Measurements from ENCODE around the gene ZNF335. TPM values are rescaled to one million over a fixed set of nuclear protein-coding genes. Genes with fewer than 3 reads are reported as not detected.
"Not testable (repeated sequence)": the region's sequence is repeated elsewhere in the genome, so short reads cannot be mapped to it uniquely, and the experiment has no call there.

ZNF335 gene
- polyA plus RNA-seq, 1 donor, result 14.4 TPM

DNA sequence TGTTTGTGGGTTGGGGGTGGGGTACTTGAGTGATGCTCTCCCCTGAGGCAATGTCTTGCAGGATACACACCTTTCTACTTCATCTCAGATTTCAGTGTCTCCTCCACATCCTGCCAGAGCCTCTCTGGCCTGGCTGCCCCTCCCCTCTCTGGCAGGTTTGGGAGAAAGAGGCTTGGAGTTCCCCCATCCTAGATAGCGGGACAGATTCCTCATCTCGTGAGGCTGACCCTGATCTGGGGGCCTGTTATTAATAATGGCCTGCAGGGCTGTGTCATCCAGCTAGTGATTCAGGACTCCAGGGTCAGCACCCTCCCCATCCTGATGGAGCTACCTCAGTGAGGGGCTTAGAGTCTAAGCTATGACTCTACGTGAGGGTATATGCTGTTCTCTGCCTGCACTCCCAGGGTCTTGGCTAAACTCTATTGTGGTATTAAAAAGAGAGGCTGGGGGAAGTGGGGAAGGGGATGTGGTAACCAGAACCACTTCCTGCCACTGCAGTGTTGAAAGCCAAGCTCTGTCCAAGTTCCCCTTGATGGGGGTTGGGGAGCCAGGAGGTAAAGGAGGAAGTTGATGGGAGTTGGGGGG, 33.0 kb upstream of the ZNF335 start:
- no peak for DNase-seq

DNA sequence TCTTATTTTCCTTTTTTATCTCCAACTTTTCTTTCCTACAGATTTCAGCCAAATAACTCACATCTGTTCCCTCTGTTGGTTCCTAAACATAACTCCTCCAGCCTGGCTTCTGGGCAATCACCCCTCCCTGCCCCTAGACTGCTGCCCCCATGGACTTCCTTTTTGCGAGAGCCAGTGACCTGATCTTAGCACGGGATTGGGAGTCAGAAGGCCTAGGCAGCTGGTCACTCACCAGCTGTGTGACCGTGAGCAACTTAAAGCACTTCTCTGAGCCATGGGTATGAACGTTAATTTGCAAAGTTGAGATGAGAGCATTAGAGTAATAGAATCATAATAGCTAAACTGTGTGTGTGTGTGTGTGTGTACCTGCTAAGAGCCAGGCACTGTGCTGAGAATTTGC, 32.2 kb upstream of the ZNF335 start:
- no peak for DNase-seq

- no peak for DNase-seq
These were observed 30.0 kb upstream of the ZNF335 start for GRCh38 chr20:46002008-46002407.

GRCh38 chr20:46001498-46001897, 29.5 kb upstream of the ZNF335 start:
- DNase-seq, result no peak

GRCh38 chr20:46000262-46000996, 28.4 kb upstream of the ZNF335 start:
- no peak for DNase-seq

- DNase-seq, result no peak
These were observed 27.7 kb upstream of the ZNF335 start for GRCh38 chr20:45999557-46000261.

DNA sequence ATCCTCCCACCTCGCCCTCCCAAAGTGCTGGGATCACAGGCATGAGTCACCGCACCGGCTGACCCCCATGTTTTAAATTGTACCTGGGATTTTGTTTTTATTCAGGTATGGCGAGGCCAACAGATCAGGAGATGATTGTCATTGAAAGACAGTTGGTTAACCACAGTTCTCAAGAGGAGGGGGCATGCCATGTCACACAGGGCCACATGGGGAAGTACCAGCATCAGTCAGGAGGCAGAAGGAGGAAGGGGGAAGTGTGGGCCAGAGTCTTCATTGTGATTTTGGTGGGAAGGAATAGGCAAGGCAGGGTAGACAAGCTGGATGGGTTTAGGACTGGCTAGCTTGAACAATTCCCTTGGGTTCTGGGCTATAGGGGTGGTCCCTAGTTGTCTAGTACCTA, 26.8 kb upstream of the ZNF335 start:
- no peak for DNase-seq

DNA sequence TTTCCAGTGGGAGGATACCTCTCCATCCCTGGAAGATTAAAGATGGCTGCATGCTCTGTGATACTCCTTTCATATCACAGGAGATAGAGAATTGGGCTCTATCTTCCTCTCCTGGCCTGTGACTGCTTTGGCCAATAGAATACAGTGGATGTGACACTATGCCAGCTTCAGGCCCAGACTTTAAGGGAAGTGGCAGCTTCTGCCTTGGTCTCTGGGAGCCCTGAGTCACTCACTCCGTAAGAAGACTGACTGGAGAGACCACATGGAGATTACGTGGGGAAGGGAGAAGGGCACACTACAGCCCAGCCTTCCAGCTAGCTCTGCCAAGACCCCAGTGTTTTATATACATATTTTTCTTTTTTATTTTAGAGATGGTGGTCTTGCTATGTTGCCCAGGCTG, 26.3 kb upstream of the ZNF335 start:
- no peak for DNase-seq

DNA sequence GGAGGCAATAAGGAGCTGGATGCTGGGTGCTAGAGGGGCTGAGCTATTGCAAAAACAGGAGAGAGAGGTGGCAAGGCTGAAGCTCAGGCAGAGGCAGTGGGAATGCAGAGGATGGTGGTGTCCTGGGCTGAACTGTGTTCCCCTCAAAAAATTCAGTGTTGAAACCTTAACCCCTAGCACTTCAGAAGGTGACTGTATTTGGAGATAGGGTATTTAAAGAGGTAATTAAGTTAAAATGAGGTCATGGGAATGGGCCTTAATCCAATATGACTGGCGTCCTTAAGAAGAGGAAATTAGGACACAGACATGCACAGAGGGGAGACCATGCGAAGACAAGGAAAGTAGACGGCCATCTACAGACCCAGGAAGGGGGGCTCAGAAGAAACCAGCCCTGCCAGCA, 25.2 kb upstream of the ZNF335 start:
- DNase-seq, result no peak

GRCh38 chr20:45995495-45996097, 23.6 kb upstream of the ZNF335 start:
- not testable (repeated sequence) for DNase-seq

- no peak for DNase-seq
These were observed 22.9 kb upstream of the ZNF335 start for GRCh38 chr20:45994761-45995493.

DNA sequence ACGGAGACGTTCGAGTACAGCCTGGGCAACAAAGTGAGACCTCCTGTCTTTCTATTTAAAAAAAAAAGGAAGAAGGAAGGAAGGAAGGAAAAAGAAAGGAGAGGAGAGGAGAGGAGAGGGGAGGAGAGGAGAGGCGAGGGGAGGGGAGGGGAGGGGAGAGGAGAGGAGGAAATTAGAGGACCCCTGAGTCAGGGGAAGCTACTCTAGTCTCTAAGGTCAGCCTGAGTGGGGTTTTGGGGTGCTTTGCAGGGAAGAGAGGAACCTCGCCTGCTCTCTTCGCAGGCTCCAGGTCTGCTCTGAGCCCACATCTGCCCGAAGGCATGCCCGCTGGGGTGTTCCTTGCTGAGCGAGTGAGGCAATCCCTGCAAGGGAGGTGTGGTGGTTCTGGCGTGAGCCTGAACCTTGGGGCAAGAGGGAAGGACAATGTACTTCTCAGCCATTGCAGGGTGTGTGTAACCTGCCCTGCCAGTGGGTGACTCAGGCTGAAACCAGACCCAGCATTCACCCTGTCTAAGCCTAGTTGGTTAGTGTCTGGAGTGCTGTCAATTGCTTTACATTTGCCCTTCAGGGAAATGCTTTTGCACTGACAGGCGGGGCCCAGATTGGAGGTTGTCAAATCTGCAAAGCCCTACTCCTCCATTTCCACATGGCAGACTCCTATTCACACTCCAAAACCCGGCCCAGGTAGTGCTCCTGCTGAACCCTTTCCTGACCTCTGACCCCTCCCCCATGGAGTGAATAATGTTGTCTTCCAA, 21.4 kb upstream of the ZNF335 start:
- no peak for DNase-seq

DNA sequence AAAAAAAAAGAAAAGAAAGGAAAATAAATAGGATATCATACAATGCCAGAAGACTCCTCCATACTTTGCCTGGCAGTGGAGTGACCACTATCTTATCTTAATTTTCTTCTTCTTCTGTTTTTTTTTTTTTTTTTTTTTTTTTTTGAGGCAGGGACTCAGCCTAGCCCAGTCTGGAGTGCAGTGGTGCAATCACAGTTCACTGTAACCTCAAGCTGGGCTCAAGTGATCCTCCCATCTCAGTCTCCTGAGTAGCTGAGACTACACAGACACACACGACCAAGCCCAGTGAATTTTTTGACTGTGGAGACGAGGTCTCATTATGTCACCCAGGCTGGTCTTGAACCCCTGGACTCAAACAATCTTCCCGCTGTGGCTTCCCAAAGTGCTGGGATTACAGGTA, 19.6 kb upstream of the ZNF335 start:
- no peak for DNase-seq

DNA sequence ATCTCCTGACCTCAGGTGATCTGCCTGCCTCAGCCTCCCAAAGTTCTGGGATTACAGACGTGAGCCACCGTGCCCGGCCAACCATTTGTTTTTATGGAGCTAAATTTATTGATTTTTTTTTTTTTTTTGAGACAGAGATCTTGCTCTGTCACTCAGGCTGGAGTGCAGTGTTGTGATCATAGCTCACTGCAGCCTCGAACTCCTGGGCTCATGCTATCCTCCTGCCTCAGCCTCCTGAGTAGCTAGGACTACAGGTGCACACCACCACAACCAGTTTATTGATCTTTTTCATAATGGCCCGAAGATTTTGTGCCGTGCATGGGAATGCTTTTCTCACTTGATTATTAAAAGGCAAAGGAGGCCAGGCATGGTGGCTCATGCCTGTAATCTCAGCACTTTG, 16.8 kb upstream of the ZNF335 start:
- not testable (repeated sequence) for DNase-seq

DNA sequence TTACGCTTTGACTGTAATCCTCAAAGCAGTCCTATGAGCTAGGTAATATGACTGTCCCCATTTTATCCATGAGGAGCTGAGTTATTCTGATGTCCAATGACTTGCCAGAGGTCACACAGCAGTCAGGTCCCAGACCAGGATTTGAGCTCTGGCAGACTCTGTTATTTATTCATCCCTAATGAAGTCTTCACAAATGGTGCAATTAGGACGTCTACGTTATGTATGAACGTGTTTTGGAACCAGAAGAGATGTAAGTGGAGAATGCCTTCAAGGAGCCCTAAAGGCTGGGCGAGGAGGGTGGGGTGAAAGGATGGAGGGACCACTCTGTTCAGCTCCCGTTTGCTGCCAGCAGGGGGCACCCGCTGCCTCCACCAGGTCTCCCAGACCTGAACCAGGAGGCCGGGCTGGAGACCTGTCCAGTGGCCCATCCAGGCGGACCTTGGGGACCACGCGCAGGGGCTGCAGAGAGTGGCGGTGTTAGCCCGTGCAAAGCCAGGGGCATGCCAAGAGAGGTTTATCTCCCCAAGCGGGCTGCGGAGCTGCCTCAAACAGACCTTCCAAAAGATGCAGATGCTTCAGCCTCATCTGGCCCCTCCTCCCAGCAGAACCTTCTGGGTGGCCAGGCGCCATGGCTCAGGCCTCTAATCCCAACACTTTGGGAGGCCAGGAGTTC, 15.2 kb upstream of the ZNF335 start:
- DNase-seq, result peak; percentile 42

DNA sequence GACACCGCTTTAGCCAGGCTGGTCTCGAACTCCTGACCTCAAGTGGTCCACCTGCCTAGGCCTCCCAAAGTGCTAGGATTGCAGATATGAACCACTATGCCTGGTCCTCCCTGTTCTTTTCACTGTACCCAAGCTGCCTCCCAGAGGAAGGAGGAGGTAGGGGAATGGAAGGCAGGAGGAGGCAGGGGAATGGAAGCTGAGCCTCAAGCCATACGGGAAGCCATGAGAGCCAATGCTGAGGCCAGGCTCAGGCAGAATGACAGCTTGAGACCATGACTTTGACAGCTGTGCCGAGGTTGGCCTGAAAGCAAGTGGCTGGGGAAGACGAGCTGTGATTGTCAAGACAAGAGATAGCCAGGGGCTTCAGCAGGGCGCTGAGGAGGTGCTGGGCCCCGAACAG, 13.6 kb upstream of the ZNF335 start:
- DNase-seq, result no peak

DNA sequence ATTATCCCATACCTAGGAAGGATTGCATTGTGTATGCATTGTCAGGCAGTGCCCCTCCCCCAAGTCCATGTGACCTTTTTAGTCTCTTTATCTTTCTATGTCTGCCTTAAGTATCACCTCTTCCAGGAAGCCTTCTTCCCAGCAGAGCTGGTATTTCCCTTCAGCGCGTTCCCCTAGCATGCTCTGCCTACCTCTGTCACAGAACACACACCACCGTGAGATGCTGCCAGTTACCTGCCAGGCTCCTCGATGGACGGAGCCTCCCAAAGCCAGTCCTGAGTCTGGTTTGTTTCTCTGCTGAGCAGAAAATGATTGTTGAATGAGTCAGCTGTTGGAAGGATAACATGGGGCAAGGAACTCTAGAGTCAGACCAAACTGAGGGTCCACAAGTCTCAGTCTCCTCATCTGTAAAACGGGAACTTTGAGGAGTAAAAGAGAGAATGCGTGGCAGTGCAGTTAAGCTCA, 11.3 kb upstream of the ZNF335 start:
- DNase-seq, result no peak

DNA sequence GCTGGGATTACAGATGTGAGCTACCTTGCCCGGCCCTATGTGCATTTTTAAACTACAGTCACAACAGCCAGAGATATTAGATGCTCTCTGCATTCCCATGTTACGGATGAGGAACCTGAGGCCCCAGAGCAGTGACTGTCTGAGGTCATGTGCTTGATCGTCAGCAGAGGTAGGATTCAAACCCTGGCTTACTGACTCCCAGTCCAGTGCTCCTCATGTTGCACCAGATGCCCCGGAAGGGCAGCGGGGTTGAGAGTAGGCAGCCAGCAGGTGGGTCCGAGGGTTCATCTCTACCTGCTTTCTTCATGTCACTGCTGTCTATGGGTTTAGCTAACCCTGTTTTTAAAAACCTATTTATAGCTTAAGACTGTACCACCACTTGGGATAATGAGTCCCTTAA, 9.3 kb upstream of the ZNF335 start:
- DNase-seq, result no peak

- no peak for DNase-seq
These were observed 4.1 kb upstream of the ZNF335 start for GRCh38 chr20:45976086-45976485.

DNA sequence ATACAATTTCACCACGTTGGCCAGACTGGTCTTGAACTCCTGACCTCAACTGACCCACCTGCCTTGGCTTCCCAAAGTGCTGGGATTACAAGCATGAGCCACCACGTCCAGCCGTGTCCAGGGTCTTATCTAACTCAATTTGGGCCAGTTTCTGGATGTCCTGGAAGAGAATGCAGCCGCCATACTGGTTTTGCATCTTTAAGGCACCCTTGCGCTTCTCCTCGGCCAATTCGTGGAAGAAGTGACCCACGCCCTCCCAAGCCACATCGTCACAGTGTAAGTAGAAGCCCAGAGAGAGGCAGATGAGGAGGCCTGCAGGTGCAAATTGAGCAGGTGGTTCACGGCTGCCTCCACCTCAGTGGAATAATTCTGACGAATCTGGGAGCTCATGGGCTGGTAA, 3.7 kb upstream of the ZNF335 start:
- no peak for DNase-seq

Data from left kidney (tissue), 2 donors.